NCI-H69 (cell line): ENCODE measurements around the gene LPIN1.
A peak's percentile ranks its signal among the peaks of the same experiment; 100 is the strongest.

ENCODE experiments used
- DNase-seq: peaks from one replicate; lab custom pipeline; 2025; lab: John Stamatoyannopoulos, UW

The LPIN1 gene, protein sequence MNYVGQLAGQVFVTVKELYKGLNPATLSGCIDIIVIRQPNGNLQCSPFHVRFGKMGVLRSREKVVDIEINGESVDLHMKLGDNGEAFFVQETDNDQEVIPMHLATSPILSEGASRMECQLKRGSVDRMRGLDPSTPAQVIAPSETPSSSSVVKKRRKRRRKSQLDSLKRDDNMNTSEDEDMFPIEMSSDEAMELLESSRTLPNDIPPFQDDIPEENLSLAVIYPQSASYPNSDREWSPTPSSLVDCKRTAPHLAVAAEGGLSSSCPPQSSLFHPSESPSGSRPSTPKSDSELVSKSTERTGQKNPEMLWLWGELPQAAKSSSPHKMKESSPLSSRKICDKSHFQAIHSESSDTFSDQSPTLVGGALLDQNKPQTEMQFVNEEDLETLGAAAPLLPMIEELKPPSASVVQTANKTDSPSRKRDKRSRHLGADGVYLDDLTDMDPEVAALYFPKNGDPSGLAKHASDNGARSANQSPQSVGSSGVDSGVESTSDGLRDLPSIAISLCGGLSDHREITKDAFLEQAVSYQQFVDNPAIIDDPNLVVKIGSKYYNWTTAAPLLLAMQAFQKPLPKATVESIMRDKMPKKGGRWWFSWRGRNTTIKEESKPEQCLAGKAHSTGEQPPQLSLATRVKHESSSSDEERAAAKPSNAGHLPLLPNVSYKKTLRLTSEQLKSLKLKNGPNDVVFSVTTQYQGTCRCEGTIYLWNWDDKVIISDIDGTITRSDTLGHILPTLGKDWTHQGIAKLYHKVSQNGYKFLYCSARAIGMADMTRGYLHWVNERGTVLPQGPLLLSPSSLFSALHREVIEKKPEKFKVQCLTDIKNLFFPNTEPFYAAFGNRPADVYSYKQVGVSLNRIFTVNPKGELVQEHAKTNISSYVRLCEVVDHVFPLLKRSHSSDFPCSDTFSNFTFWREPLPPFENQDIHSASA

DNA sequence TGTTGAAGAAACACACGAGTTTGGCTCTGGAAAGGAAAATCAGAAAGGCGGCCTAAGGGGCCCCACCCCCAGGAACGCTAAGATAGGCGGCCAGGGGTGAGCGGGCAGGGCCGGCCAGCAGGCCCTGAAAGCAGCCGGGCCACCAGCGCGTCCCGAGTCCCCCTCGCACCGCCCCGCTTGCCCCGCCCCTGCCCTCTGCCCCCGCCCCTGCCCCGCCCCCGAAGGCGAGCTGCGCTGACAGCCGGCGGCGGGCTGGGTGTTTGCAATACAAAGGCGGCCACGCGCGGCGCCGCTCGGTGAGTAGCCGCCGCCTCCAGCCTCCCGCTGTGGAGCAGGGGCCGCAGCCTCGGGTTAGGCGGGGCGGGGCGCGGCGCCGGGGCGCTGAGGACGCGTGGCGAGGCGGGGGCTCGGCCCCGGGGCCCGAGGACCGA, at the start of gene LPIN1:
TSS of gene LPIN1 (plus strand) at position 257 of the 431 bp plus-strand sequence. CDS start 18,910 bp downstream, outside the sequence.
- DNase-seq: peak; percentile 93

DNA sequence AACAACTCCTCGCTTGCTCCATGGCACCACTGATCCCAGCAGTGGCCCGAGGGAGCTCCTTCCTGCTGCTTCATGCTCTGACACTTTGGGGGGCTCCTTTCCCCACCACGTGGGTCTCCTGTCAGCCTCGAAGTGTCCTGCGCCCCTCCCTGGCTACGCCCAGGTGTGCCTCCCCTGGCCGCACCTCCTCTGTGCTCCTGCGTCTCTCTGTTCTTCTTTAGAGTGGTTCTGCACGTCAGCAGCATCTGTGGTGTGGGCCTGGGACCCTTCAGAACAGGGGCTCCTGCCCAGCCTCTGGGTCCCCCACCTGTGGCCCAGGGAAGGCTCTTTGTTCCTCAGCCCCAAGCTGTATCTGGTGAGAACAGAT, 49.7 kb upstream of the LPIN1 start:
- DNase-seq: no peak

DNA sequence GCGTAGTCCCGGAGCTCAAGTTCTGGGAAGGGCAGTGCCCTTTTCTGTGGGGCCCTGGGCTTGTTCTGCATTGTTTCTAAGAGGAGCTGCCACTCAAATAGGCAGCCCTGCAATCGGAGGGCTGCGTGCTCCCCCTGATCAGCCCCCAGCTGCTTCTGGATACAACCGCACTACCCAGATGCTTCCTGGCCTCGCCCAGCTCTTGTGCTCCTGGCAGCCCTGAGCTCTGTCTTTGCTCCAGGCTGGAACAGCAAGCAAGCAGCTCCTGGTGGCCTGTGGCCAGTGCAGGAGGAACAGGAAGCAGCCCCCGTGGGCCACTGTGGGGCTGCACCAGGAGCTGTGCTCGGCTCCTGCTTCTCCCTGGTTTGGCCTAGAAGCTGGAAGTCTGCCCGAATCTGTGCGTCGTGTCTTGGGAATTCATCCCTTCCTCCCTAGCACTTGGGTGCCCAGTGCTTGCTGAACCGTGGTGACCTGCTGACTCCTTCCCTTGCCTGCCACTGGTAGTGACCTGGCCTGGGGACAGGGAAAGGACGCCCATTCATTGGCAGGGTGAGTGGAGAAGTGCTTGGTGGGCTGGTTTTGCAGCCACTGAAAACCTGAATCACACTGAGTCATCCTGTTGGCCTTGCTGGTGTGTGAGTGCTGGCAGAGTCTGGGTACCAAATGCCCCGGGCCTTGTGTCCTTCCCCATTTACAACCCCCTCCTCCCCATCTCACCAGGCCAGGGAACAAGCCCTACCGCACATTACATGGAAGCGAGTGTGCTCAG, 49.1 kb upstream of the LPIN1 start:
- DNase-seq: peak; percentile 1

DNA sequence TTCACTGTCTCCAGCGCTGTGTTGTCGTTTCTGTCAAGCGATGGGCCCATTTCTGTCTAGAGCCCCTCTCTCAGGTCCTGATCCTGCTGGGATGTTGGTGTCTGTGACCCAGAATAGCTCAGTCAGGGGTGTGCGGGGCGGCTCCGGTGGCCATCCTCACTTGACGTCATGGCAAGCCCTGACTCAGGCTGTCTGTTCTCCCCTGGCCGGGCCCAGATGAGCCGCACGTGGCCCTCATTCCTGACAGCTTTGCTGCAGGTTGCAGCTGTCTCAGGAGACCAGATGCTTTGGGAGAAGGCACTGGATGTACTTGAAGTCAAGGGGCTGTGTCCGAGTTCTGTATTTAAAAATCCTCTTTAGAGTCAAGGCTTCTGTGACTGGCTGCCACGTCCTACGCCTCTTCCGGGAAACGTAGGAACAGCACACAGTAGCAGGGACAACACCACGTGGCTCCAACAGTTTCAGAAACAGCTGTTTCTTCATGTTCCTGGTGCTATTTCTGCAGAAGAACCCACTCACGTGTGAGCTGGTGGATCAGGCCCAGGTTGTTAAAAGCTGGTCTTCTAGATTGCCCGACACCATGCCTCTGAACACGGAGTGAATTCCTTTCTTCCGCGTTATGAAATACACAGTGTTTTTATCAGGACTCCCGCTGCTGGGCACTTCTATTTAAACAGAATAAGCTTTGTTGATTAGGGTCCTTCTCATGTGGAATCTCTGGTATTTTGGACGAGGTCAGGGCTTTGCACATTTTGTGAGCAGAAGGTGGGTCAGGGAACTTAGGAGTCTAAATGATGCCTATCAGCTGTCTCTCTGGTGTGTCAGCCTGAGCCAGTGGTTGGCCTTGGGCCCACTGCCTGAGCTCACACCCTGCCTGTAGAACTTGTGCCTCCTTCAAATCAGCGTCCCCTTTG, 48.2 kb upstream of the LPIN1 start:
- no peak for DNase-seq

DNA sequence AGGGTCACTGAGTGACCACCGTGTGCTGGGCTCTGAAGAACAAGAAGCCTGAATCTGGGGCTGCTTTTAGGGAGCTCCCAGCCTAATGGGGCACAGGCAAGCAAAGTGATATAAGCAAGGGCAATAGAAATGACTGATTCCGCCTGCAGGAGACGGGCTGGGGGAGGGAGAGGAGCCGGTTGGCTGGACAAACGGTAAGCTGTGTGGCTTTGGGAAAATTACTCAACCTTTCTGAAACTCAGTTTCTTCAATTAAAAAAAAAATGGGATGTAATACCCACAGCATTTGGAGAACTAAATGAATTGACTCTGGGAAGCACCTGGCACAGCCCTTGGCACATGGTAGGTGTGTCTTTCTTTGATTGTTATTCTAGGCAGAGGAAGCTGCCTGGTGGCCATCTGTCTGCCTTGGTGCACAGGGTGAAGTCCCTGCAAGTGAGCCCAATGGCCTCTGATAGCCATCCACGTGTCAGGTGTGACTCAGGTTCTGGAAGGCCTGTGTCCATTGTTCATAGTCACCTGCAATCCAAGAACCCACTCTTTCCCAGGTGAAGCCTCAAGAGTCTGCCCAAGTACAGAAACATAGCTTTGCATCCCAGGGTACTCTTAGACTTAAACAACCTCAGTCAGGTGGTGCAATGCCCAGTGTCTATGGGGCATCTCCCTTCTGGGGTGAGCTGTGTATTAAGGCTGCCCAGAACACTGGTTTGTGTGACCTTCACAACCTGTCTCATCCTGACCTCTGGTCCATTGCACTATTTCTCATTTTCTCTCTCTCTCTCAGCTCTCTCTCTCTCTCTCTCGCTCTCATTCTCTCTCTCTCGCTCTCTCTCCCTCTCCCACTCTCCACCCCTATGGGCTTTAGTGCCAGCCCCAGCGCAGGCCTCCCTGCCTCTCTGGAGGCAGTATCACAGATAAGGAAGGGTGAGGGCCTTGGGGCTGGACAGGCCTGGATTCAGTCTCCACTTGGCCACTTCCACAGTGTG, 46.5 kb upstream of the LPIN1 start:
- DNase-seq: no peak

DNA sequence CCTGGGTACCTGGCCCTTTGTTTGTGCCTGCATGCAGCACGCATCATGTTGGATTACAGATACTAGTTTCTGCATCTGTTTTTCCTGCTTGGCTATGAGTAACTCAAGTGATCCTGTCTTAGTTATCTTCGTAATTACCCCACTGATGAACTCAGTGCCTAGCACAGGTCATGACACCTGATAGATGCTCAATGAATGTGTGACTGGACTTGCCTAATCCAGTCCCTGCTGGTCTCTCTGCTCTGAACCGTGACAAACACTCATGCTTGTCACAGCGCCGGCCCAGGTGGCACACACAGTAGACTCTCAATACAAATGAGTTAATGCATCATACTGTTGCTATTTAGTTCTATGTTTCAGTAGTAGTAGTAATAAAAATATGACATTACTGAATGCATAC, 45.2 kb upstream of the LPIN1 start:
- no peak for DNase-seq

DNA sequence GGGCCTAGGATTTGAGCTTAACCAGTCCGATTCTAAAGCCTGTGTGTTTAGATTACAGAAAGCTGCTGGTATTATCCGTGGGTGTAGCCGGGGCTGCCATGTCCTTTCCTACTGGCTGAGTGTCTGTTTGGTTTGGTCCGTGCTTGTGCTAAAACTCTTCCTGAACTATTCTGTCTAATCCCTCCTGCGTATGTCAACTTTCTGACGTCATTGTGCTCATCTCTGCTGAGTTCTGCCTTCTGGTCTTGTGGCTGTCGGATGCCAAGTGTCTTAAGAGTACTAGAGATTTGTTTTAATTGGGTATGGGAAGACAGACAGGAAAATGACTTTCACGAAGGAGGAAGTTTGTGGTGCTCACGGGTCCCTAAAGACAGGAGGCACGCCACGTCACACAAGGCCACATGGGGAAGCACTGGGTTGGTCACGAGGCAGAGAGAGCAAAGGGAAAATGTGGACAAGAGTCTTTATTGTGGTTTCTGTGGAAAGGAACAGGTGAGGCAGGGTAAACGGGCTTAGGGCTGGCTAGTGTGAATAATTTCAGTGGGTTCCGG, 44.6 kb upstream of the LPIN1 start:
- DNase-seq: no peak

DNA sequence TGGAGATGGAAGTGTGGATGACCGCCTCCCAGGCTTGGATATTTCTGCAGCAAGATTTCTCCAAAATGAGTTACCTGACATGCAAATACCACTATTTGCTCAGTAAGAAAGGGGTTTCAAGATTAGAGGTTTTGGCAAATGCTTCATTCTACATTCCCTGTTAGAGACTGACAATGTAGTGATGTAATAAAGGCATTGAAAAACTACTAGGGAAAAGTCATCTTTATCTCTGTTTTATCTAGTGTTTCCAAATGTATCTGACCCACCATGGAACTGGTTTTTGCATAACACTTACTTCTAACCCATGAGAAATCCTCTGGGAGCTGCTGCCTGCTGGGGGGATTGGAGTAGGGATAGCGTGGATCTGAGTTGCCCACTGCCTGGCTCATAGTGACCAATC, 43.5 kb upstream of the LPIN1 start:
- no peak for DNase-seq

DNA sequence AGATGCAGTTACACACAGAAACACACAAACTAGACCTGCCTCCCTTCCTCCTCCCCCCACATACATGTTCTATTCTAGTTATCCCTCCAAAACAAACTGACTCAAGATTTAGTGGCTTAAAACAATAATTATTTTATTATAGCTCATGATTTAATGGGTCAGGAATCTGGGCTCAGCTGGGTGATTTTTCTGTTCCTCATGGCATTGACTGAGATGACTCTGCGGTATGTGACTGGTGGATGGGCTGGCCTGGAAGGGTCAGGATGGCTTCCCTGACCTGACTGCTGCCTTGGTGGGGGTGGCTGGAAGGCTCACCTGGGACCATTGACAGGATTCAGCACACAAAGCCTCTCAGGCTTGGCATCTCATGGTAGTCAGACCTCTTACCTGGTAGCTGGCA, 42.7 kb upstream of the LPIN1 start:
- DNase-seq: no peak

DNA sequence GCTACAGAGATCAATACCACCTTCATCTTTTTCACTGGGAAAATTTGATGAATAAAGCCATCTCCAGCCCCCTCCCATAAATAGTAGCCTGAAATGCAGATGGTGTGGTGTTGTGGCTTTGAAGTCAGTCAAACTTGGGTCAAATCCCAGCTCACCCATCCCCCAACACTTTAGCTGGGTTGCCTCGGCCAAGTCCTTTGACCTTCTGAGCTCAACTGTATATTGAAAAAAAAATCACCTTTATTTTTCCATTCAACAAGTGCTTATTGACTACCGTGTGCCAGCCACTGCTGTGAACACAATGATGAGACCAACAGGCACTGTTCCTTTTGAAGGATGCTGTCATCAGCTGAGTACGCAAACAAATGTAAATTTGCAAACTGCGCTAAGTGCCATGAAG, 41.4 kb upstream of the LPIN1 start:
- DNase-seq: no peak

DNA sequence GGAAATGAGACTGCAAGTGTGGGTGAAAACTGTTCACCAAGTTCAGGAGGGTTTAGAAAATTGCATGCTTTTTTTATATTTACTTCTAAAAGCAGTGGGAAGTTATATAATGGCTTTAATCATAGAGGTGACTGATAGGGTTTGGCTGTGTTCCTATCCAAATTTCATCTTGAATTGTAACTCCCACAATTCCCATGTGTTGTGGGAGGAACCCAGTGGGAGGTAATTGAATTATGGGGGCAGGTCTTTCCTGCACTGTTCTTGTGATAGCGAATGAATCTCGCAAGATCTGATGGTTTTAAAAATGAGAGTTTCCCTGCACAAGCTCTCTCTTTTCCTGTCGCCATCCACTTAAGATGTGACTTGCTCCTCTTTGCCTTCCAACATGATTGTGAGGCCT, 40.7 kb upstream of the LPIN1 start:
- DNase-seq: no peak

DNA sequence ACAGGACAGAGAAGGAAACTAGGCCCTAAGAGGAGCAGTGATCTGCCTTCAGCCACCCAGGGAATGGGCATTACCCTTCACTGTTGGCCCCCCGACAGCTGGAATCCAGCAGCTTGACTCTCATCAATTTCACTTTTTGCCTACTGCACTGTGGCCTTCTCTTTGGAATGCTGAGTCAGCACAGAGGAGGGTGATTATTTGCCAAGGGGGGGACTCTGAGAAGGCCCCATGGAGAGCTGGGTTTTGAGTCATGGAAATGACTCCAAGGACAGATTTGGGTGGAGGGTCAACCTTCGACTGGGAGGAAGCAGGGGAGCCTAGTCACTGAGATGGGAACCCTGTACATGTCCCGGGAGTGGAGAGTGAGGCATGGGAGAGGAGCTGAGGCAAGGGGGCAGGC, 38.3 kb upstream of the LPIN1 start:
- no peak for DNase-seq

DNA sequence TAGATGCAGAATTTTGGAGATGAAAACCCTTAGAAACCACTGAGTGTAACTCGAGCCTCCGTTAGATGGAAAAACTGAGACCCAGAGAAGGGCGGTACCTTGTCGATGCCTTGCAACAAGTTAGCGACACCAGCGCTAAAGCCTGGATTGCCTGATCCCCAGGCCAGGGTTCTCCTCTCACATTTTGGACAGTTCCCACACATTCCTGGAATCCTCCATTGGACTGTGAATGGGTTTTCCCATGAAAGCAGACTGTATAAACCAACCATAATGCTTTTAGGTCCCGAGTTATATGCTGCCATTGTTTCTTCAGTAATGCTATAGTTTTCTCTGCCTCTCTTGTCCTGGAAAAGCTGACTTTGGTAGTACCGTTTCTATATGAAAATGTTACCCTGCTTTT, 37.1 kb upstream of the LPIN1 start:
- no peak for DNase-seq

DNA sequence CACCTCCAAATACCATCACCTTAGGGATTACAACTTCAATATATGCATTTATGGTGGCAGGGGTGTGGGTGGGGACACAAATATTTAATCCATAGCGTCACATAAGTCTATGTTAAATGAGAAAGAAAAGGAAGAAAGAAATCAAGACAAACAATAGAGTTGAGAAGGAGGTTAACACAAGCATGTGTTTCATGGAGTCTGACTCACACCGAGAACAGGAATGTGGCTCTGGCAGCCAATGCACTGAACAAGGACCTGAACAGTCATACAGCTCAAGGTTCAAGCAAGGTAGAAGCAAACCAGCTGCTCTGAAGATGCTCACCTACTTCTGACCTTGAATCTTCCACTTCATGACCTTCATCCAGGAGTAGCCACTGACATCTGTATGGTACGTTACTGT, 36.2 kb upstream of the LPIN1 start:
- no peak for DNase-seq

DNA sequence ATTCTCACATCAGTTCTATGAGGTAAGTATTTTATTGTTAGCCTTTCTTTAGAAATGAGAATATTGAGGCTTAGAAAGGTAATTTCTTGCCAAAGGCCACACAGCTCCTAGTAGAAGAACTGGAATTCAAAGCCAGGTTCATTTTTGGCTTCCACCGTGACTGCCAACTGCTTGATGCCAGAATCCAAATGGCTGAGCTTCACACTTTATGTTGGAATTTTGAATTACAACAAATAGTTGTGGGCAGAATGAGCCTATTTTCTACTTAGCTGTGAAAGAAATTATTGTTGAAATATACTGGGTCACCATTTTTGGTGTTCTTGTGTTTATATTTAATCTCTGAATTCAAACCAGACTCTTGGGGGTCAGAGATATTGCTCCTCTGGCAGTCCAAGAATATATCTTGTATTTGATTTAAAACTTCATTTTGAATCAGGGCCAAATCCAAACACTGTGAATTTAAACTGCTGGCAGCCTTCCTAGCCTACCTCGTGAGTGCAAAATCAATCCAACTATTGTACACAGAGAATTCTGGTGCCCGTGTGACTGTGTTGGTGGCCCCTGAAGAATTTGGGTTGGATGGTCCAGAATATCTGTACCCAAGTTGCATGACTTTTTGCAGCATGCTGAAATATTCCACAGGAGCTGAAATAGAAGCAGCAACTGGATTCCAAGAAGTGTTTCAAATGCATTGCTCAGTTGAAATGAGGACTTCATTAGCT, 35.6 kb upstream of the LPIN1 start:
- no peak for DNase-seq

DNA sequence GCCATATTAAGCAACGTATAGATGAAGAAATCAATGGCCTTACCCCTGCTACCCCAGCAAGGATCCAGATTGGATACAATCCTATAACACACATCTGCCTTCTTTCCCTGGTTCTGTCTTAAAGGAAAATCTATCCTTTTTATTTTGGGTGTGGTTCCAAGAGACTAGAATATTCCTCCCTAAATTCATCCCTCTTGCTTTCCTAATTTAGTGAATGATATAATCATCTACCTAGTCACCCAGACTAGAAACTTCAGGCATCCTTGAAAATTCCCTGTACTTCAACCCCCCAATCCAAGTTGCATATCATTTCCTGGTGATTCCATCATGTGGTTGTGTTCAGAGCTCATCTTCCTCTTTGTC, 35.1 kb upstream of the LPIN1 start:
- no peak for DNase-seq

DNA sequence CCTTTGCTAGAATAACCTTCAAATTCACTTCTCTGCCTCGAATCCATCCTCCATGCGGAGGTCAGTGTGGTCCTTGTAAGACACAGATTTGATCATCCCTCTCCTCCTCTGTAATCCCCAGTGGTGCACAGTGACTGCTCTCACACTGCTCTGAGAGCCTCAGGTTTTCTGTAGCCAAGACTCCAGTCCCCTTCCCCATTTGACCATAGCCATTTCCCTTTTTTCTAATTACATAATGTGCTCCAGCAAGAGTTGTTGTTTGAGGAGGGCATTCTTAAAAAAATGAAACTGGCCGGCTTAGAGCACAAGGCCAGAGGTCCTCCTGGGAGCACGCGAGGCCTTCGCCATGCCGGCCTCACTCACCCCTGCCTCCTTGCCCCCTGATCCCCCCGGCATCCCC, 34.7 kb upstream of the LPIN1 start:
- DNase-seq: no peak

DNA sequence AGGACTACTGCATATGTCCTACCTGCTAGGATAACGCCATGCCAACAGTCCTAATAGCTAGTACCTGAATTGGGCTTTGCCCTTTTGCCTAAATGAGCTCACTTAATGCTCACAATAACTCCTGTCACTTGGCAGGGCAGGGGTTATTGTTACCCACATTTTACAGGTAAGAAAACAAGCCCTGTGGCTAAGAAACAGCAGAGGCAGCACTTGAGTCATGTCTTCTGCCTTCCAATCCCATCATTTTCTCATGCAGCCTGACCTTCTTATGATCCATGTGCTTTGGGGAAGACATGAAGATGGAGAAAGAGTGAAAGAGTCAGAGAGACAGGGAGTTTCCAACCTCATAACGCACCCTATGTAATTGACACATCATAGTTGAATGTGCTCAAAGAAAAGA, 33.6 kb upstream of the LPIN1 start:
- no peak for DNase-seq

DNA sequence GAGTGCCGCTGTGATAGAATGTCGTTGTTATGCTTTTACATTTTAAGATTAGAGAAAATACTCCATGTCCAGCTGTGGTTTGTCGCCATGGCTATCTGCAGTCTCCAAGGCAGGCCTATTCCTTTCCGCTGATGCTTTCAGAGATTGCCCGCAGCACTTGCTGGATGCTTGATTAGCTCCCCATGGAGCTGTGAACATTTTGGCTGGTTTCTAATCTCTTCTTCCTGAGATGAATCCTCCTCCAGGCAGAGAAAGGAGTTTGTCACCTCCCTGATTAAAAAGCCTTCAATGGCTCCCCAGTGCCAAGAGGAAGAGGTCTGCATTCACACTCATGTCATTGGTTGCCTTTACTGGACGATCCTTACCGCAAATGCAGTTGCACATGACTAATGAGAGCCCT, 32.6 kb upstream of the LPIN1 start:
- no peak for DNase-seq
